ENCODE measurements around the gene FAM227B. TPM values are rescaled to one million over a fixed set of nuclear protein-coding genes. Genes with fewer than 3 reads are reported as not detected.
"Not testable (repeated sequence)": the region's sequence is repeated elsewhere in the genome, so short reads cannot be mapped to it uniquely, and the experiment has no call there.

The FAM227B gene
- total RNA-seq, 1 donor from 2014 or later, result 3.8 TPM

GRCh38 chr15:49406352-49407118, 214.1 kb downstream of the FAM227B start:
- Mint-ChIP-seq H3K27ac (ENCODE audit: unreplicated experiment) (no peak overlapping the region), H3K36me3 (ENCODE audit: low read depth, unreplicated experiment) (peaks cover 2% of the 10 kb centered on the region), H3K4me3 (ENCODE audit: unreplicated experiment) (no peak overlapping the region), H3K27me3 (ENCODE audit: unreplicated experiment) (no peaks in the 10 kb centered on the region), H3K9me3 (ENCODE audit: unreplicated experiment) (no peaks in the 10 kb centered on the region), H3K4me1 (ENCODE audit: unreplicated experiment) (no peaks in the 10 kb centered on the region)
- no peak for DNase-seq (ENCODE audit: low spot score)
- TF ChIP-seq CTCF (IDR thresholded peaks at IDR 0.05; ENCODE audit: unreplicated experiment), result no peak

GRCh38 chr15:49402515-49403296, 217.9 kb downstream of the FAM227B start:
- not testable (repeated sequence) for H3K27me3 Mint-ChIP-seq (ENCODE audit: unreplicated experiment); H3K4me1 Mint-ChIP-seq (ENCODE audit: unreplicated experiment); DNase-seq (ENCODE audit: low spot score); H3K9me3 Mint-ChIP-seq (ENCODE audit: unreplicated experiment); H3K27ac Mint-ChIP-seq (ENCODE audit: unreplicated experiment); H3K36me3 Mint-ChIP-seq (ENCODE audit: low read depth, unreplicated experiment); H3K4me3 Mint-ChIP-seq (ENCODE audit: unreplicated experiment)

DNA sequence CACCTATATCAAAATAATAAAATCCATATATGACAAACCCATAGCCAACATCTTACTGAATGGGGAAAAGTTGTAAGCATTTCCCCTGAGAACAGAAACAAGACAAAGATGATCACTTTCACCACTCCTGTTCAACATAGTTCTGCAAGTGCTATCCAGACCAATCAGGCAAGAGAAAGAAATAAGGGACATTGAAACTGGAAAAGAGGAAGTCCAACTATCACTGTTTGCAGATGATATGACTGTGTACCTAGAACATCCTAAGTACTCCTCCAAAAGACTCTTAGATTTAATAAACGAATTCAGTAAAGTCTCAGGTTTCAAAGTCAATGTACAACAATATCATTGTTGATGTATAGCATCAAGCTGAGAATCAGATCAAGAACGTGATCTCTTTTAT, 233.1 kb downstream of the FAM227B start:
- no peak for DNase-seq (ENCODE audit: low spot score)
- no peak for TF ChIP-seq CTCF (IDR thresholded peaks at IDR 0.05; ENCODE audit: unreplicated experiment)
- H3K9me3 Mint-ChIP-seq (ENCODE audit: unreplicated experiment), result no peaks in the 10 kb centered on the region
- H3K27ac Mint-ChIP-seq (ENCODE audit: unreplicated experiment), result no peak overlapping the region
- no peaks in the 10 kb centered on the region for H3K4me1 Mint-ChIP-seq (ENCODE audit: unreplicated experiment)
- no peaks in the 10 kb centered on the region for H3K36me3 Mint-ChIP-seq (ENCODE audit: low read depth, unreplicated experiment)
- no peak overlapping the region for H3K4me3 Mint-ChIP-seq (ENCODE audit: unreplicated experiment)
- H3K27me3 Mint-ChIP-seq (ENCODE audit: unreplicated experiment), result no peaks in the 10 kb centered on the region

GRCh38 chr15:49383266-49383665, 237.4 kb downstream of the FAM227B start:
- H3K4me3 Mint-ChIP-seq (ENCODE audit: unreplicated experiment), result no peak overlapping the region
- no peaks in the 10 kb centered on the region for H3K4me1 Mint-ChIP-seq (ENCODE audit: unreplicated experiment)
- DNase-seq (ENCODE audit: low spot score), result no peak
- no peak overlapping the region for H3K27ac Mint-ChIP-seq (ENCODE audit: unreplicated experiment)
- H3K36me3 Mint-ChIP-seq (ENCODE audit: low read depth, unreplicated experiment), result no peaks in the 10 kb centered on the region
- no peaks in the 10 kb centered on the region for H3K9me3 Mint-ChIP-seq (ENCODE audit: unreplicated experiment)
- H3K27me3 Mint-ChIP-seq (ENCODE audit: unreplicated experiment), result peaks cover 3% of the 10 kb centered on the region
- no peak for TF ChIP-seq CTCF (IDR thresholded peaks at IDR 0.05; ENCODE audit: unreplicated experiment)

DNA sequence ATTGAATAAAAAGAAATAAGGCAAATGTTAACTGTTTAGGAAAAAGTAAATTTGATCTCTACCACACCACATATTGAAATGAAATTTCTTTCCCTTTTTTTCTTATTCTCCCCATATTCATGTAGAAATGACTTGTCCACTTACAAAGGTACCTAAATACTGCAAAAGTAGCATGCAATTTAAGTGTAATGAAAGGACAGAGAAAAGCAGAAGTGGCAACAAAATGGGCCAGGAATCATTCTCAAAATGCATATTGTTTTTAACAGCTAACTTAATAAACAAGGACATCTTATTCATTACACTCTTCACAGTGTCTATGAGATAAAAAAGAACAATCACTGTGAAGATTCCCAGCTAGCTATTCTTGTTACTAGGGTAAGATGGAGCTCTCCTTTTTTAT, 238.2 kb downstream of the FAM227B start:
- TF ChIP-seq CTCF (IDR thresholded peaks at IDR 0.05; ENCODE audit: unreplicated experiment), result no peak
- Mint-ChIP-seq H3K36me3 (ENCODE audit: low read depth, unreplicated experiment) (no peaks in the 10 kb centered on the region), H3K4me3 (ENCODE audit: unreplicated experiment) (no peak overlapping the region), H3K4me1 (ENCODE audit: unreplicated experiment) (no peaks in the 10 kb centered on the region), H3K27me3 (ENCODE audit: unreplicated experiment) (peaks cover 3% of the 10 kb centered on the region), H3K27ac (ENCODE audit: unreplicated experiment) (no peak overlapping the region), H3K9me3 (ENCODE audit: unreplicated experiment) (no peaks in the 10 kb centered on the region)
- DNase-seq (ENCODE audit: low spot score), result no peak
